NCI-H446 treated with DMSO at 0.1 percent for 48 hours (cell line): ENCODE measurements around the gene CCDC183.
"Not testable (repeated sequence)": the region's sequence is repeated elsewhere in the genome, so short reads cannot be mapped to it uniquely, and the experiment has no call there.

Experiments
- DNase-seq: peaks from one replicate; lab custom pipeline; 2025; lab: John Stamatoyannopoulos, UW

Gene CCDC183

DNA sequence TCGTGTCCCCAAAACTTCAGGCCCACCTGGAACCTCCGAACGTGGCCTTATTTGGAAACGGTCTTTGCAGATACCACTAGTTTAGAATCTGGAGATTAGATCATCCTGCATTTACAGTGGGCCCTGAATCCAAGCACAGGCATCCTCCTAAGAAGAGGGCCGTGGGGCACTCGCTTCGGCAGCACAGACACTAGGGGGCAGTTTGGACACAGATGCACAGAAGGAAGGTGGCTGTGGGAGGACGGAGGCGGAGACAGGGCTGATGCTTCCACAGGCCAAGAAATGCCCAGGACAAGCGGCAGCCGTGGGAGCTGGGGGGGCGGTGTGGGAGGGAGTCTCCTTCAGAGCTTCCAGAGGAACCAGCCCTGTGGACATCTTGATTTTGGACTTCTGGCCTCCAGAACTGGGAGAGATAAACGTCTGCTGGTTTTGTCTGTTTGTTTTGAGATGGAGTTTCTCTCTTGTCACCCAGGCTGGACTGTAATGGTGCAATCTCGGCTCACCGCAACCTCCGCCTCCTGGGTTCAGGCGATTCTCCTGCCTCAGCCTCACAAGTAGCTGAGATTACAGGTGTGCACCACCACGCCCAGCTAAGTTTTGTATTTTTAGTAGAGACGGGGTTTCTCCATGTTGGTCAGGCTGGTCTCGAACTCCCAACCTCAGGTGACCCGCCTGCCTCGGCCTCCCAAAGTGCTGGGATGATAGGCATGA is 35.1 kb upstream of the CCDC183 start:
- not testable (repeated sequence) for DNase-seq

DNA sequence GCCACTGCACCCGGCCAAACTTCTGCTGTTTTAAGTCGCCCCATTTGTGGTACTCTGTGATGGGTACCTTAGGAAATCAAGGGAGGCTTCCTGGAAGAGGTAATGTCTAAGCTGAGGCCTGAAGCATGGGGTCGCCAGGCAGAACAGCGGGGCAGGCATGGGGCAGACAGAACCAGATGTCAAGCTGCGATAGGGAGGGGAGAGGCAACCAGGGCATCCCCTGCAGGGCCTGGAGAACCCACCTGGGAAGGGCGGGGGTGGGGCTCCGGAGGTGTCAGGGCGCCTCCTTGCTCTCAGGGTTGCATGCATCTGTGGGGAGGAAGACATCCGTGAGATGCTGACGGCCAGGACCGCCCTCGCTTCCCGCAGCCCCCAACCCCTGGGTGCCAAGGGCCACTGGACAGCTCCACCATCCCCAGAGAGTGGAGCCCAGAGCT is 34.6 kb upstream of the CCDC183 start:
- no peak for DNase-seq

- no peak for DNase-seq
These were observed 33.9 kb upstream of the CCDC183 start for GRCh38 chr9:136762221-136762691.

GRCh38 chr9:136762915-136763648 is 33.1 kb upstream of the CCDC183 start:
- DNase-seq: no peak

DNA sequence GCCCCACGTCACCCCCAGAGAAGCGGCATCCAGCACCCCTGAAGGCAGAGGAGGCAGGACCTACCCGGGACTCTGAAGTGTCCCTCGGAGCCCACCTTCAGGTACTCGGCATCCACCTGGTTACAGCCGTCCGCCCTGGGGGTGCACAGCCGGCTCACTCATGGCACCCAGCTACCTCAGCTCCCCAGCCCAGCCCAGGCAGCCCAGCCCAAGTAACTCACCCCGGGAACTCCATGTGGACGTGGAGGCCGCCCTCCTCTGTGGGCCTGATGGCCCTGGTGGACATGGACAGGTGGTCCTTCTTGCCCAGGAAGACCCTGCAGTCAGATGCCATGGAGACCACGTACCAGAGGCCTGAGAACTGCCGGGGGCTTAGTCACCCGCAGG is 32.5 kb upstream of the CCDC183 start:
- no peak for DNase-seq

DNA sequence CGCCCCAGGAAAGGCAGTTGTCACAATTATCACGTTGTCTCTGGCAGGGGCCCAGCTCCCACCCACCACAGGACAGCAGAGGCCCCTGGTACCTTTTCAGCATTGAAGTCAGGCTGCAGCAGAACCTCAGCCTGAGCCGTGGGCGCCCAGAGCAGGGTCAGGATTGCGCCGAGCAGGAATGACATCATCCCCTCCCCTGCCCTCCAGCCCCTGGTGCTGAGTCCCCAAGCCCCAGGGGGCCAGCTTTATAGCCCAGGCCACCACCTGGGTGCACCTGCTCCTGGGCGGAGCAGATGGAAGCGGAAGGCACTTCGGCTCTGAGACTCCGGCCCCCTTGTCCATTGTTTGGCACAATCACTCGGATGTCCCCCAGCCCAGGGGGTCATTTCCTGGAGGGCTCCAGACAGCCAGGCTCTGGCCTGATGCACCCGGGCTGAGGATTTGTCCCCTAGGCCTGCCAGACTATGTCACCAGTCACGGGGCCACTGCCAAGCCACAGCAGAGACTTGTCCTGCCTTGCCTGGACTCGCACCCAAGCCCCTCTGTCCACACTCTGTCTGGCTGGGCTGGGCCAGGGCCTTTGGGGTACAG is 31.7 kb upstream of the CCDC183 start, which contains the start of gene LCN15:
TSS of gene LCN15 (minus strand) at position 218 of the 591 bp plus-strand sequence. CDS start at position 188, 30 bp downstream.
- no peak for DNase-seq

DNA sequence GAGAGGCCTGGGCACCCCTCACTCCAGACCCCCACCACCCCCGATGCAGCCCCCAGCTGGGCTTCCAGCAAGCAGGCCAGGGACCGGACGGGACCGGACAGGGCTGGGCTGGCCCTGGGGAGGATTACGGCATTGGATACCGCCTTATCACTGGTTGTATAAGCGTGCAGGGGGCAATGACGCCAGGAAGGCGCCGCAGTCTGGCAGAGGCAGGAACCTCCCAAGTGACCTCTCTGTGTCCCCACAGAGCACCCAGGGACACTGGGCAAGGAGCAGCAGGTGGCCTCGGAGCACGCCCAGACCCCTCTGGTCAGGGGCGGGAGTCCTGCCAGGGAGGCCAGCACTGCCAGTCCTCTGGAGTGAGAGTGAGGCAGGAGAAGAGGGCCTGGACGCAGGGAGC is 31.1 kb upstream of the CCDC183 start:
- no peak for DNase-seq

DNA sequence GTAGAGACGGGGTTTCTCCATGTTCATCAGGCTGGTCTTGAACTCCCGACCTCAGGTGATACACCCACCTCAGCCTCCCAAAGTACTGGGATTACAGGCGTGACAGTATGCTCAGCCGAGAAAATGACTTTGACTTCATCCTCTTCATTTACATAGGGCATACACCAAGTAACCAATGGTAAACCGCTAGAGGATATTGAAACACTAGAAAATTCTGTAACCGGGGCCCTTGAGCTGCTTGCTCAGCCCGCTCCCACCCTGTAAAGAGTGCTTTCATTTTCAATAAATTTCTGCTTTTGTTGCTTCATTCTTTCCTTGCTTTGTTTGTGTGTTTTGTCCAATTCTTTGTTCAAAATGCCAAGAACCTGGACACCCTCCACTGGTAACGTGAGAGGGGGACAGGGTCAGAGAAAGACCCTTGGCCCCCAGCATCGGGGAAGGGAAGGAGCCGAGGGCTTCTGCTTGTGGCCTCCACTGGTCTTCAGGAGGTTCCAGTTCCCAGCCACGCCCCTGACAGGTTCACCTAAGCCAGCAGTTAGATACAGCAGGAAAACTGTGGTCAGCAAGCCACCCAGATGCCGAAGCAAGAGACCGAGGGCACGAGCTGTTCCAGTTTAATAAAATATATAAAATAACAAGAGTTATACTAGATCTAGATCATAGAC is 30.3 kb upstream of the CCDC183 start:
- DNase-seq: not testable (repeated sequence)

DNA sequence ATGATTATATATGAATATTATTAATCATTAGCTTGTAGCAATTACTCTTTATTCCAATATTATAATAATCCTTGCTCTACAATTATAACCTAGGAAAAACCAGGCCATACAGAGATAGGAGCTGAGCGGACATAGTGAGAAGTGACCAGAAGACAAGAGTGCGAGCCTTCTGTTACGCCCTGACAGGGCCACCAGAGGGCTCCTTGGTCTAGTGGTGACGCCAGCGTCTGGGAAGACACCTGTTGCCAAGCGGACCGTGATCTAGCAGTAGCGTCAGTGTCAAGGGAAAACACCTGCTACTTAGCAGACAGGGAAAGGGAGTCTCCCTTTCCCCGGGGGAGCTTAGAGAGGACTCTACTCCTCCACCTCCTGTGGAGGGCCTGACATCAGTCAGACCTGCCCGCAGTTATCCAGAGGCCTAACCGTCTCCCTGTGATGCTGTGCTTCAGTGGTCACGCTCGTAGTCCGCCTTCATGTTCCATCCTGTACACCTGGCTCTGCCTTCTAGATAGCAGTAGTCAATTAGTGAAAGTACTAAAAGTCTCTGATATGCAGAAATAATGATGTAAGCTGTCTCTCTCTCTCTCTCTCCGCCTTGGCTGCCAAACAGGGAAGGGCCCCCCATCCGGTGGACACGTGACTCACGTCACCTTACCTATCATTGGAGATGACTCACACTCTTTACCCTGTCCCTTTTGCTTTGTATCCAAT is 29.6 kb upstream of the CCDC183 start:
- DNase-seq: not testable (repeated sequence)

DNA sequence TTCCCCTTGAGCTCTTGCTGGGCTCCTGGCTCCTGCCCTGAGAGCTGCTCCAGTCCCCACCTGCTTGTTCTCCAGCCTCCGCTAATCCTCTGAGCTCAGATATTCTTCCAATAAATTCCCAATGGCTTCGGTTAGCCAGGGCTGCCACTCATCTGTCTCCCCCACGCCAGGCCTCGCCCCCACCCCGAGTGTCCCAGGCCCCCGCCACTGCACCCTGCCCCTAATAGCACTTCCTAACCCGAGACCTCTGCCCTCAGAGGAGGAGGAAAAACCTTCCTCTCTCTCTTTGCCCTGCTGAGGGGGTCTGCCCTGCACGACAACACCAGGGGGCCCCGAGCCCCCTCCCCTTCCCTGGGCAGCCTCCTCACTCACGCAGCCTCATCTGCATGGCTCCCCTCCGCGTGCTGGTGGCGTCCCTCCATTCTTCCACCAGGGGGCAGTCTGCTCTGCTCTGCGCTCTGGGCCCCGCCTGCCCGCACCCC is 26.4 kb upstream of the CCDC183 start:
- DNase-seq: no peak

GRCh38 chr9:136771907-136772415 is 24.2 kb upstream of the CCDC183 start:
- no peak for DNase-seq

DNA sequence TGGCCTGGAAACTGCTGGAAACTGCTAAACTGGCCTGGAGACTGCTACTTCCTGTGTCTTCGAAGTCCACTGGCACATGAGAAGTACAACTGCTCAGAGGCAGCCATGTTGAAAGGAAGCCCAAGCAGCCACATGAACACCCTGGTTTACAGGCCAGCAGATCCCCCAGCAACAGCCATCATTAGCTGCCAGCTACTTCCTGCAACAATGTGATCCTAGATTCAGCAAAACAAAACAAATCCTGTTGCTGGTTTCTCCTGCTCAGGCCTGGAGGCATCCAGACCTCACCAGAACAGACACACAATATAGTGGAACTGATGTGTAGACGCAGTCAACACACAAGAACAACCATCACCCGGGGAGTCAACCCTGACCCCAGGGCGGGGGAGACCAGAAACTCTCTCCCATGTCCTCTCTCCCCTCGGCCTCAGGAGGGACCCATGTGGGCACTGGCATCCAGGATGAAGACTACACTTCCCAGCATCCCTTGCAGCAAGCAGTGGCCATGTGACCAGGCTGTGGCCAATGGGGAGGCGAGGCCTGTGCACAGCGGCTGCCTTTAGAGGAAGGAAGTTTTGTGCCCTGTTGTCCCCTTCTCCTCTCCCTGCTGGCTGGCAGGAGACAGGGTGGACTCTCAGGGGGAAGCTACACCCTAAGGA is 22.6 kb upstream of the CCDC183 start:
- DNase-seq: no peak

GRCh38 chr9:136774416-136775045 is 21.6 kb upstream of the CCDC183 start:
- no peak for DNase-seq

GRCh38 chr9:136775191-136775590 is 20.9 kb upstream of the CCDC183 start:
- no peak for DNase-seq

DNA sequence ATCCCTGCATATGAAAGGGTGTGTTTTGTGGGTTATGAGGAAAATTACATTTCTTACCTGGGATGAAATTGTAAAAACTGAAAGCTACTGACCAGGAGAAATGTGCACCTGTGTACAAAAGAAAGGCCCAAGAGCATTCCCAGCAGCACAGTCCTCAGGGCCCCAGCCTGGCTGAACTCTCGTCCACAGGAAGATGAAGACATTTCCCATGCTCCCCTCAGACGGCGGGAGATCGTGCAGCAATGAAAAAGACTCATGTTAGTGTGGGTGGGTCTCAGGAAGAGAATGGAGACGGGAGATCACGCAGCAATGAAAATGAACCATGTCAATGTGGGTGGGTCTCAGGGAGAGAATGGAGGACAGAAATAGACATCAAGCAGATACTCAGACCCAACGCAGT is 19.2 kb upstream of the CCDC183 start:
- DNase-seq: no peak

DNA sequence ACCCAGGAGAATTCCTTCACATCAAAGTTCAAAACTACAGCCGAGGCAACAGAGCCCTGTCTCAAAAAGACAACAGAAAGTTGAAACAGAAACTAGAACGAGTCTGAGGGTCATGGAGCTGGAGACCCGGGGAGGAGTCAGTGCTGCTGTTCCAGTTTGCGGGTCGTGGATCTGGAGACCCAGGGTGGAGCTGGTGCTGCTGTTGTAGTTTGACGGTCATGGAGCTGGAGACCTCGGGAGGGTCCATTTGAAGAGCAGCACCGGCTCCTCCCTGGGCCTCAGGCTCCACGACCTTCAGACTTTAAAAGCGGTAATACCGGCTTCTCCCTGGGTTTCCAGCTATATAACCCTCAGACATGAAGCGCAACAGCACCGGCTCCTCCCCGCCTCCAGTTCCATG is 18.8 kb upstream of the CCDC183 start:
- no peak for DNase-seq

GRCh38 chr9:136779808-136780207 is 16.3 kb upstream of the CCDC183 start:
- DNase-seq: no peak

- no peak for DNase-seq
These were observed 13.7 kb upstream of the CCDC183 start for GRCh38 chr9:136782452-136782851.

DNA sequence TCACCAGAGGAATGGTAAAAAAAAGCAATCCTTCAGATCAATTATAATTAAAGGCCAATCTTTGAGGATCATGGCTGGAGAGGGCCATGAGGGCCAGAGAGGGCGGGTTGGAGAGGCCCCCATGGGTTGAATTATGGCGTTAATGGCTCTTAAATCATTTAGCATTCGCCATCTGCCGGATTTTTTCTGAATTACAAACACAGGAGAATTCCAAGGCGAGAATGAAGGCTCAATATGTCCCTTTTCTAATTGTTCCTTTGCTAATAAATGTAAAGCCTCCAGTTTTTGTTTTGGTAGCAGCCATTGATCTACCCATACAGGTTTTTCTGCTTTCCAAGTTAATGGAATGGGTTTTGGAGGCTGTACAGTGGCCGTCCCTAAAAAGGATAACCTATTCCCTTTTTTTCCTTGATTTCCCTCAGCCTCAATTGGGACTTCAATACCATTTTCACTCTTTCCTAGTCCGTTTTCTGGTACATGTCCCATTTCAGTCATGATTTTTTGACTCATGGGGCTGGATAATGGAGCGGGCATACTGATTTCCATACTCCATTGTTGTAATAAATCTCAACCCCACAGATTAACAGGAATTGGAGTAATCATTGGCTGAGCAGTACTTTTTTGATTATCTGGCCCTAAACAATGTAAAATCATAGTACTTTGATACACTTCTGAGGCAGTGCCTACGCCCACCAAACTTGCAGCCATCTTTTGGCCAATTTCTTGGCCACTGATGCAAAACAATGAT is 11.7 kb upstream of the CCDC183 start:
- no peak for DNase-seq

- no peak for DNase-seq
These were observed 11.2 kb upstream of the CCDC183 start for GRCh38 chr9:136784997-136785361.
